Ammon's horn (tissue), 1 donor: Measurements from ENCODE around the gene ZNF106.

Experiments
- DNase-seq: peaks from one replicate; pipeline ENCODE4 v3.0.0-alpha.2; 2016; ENCODE audit warnings: low spot score

Gene ZNF106

GRCh38 chr15:42367041-42367440 lies 123.9 kb downstream of the ZNF106 start:
- DNase-seq, result no peak

- DNase-seq, result no peak
Observed at GRCh38 chr15:42365921-42366550, 124.9 kb downstream of the ZNF106 start.

- peak; percentile 56 for DNase-seq
Observed at GRCh38 chr15:42364529-42364928, 126.4 kb downstream of the ZNF106 start.

GRCh38 chr15:42363942-42364341 lies 127.0 kb downstream of the ZNF106 start:
- no peak for DNase-seq

- DNase-seq, result no peak
Observed at GRCh38 chr15:42363487-42363886, 127.5 kb downstream of the ZNF106 start.
